ENCODE data around the gene DLL3.

GRCh38 chr19:39542206-39542605, 43.5 kb downstream of the DLL3 start:
- TF ChIP-seq EZH2phosphoT487 (IDR thresholded peaks at IDR 0.05; ENCODE audit: insufficient read depth, low read depth), result no peak
- TF ChIP-seq EZH2 (IDR thresholded peaks at IDR 0.05; ENCODE audit: insufficient read depth, poor library complexity, severe bottlenecking), result no peak
